B cell (primary cell): ENCODE results near the gene TMCO1. TPM values are rescaled to one million over a fixed set of nuclear protein-coding genes. Genes with fewer than 3 reads are reported as not detected.
"Not testable (repeated sequence)": the region's sequence is repeated elsewhere in the genome, so short reads cannot be mapped to it uniquely, and the experiment has no call there.

Experiments used
- ATAC-seq: fragments of 200-7000 bp; cut with Tn5 transposase; one replicate; pipeline ENCODE4 v1.10.0; 2021; ENCODE audit warnings: low read depth, mild to moderate bottlenecking, moderate number of reproducible peaks, moderate library complexity
- CTCF ChIA-PET: fragments of 350-600 bp; sonication (Branson Sonifier 250); formaldehyde crosslinking; loops from one replicate; lab custom pipeline; 2021; ENCODE audit warnings: antibody characterized with exemption, inconsistent platforms; lab: Charles Lee
- POLR2A ChIA-PET: fragments of 350-600 bp; sonication (Branson Sonifier 250); formaldehyde crosslinking; loops from one replicate; lab custom pipeline; 2021; ENCODE audit warnings: antibody characterized with exemption; lab: Charles Lee
- DNase-seq: peaks from one replicate; pipeline ENCODE4 v3.0.0; 2013
- H2AFZ ChIP-seq: 2 replicates; pipeline ENCODE4 v1.6.1; 2012; ENCODE audit warnings: mild to moderate bottlenecking, low read depth, low read length; ENCODE audit not compliant: insufficient read depth, poor library complexity, severe bottlenecking
- H3K27ac ChIP-seq, 2 donors: 1 replicate in 1 of 2; 2 replicates in 1 of 2; pipeline ENCODE4 v1.5.1; 2012 to 2013; ENCODE audit warnings: low read length in 2 of 2, mild to moderate bottlenecking in 2 of 2, moderate library complexity in 1 of 2
- H3K27me3 ChIP-seq, 4 experiments: fragments of 200-600 bp in 1 of 4; sonication (generic) in 1 of 4; replicated peaks in 1 of 4; 1 replicate in 2 of 4; 2 replicates in 2 of 4; pipeline versions ENCODE4 v1.6.1 to v1.7.0; 2013 to 2016; ENCODE audit warnings: low read length in 3 of 4, mild to moderate bottlenecking in 2 of 4, mixed read lengths in 1 of 4, moderate library complexity in 1 of 4; ENCODE audit not compliant: insufficient read depth in 4 of 4, control insufficient read depth in 3 of 4; ENCODE audit errors: control extremely low read depth in 1 of 4
- H3K36me3 ChIP-seq, 2 experiments: replicated peaks in 1 of 2; 1 replicate in 1 of 2; 2 replicates in 1 of 2; pipeline versions ENCODE4 v1.6.1 to v1.7.1; 2013; ENCODE audit warnings: low read length in 1 of 2; ENCODE audit not compliant: insufficient read depth in 2 of 2, control insufficient read depth in 1 of 2; ENCODE audit errors: control extremely low read depth in 1 of 2, extremely low read depth in 1 of 2
- H3K4me1 ChIP-seq, 2 donors: fragments of 200-600 bp in 1 of 2; sonication (generic) in 1 of 2; 1 replicate in 1 of 2; 2 replicates in 1 of 2; pipeline versions ENCODE4 v1.5.1 to v1.6.1; 2013 to 2017; ENCODE audit warnings: low read length in 2 of 2; ENCODE audit not compliant: control insufficient read depth in 2 of 2, insufficient read depth in 2 of 2
- H3K4me2 ChIP-seq: replicated peaks from 2 replicates; pipeline ENCODE3; 2012; ENCODE audit warnings: mild to moderate bottlenecking, low read depth, low read length; ENCODE audit not compliant: poor library complexity, severe bottlenecking
- H3K4me3 ChIP-seq, 5 experiments: fragments of 200-600 bp in 1 of 5; sonication (generic) in 1 of 5; 1 replicate in 3 of 5; 2 replicates in 2 of 5; pipeline versions ENCODE4 v1.5.1 to v1.7.0; 2011 to 2016; ENCODE audit warnings: low read length in 4 of 5, mild to moderate bottlenecking in 4 of 5, low read depth in 2 of 5, control low read depth in 1 of 5, moderate library complexity in 1 of 5; ENCODE audit not compliant: insufficient read depth in 1 of 5; ENCODE audit errors: control extremely low read depth in 1 of 5, extremely low read depth in 1 of 5
- H3K79me2 ChIP-seq: fragments of 200-600 bp; sonication (generic); one replicate; pipeline ENCODE4 v1.6.0; 2016; ENCODE audit warnings: low read length; ENCODE audit not compliant: control insufficient read depth, insufficient read depth
- H3K9ac ChIP-seq: fragments of 200-600 bp; sonication (generic); 2 replicates; pipeline ENCODE4 v1.6.1; 2017; ENCODE audit warnings: mild to moderate bottlenecking, low read length, moderate library complexity
- H3K9me3 ChIP-seq, 3 donors: one replicate each; pipeline versions ENCODE4 v1.6.1 to v1.7.1; 2013; ENCODE audit warnings: low read length in 2 of 3; ENCODE audit not compliant: control insufficient read depth in 2 of 3, insufficient read depth in 1 of 3; ENCODE audit errors: control extremely low read depth in 1 of 3
- H4K20me1 ChIP-seq: 2 replicates; pipeline ENCODE4 v1.6.0; 2012; ENCODE audit warnings: mild to moderate bottlenecking, low read length; ENCODE audit not compliant: insufficient read depth, control insufficient read depth, poor library complexity, severe bottlenecking
- H3K27ac Mint-ChIP-seq: one replicate; pipeline ENCODE4 v1.8.0; 2021; ENCODE audit warnings: mixed read lengths
- H3K27me3 Mint-ChIP-seq: one replicate; pipeline ENCODE4 v1.8.0; 2021; ENCODE audit warnings: mixed read lengths
- H3K4me1 Mint-ChIP-seq: one replicate; pipeline ENCODE4 v1.8.0; 2021; ENCODE audit warnings: mixed read lengths
- H3K4me3 Mint-ChIP-seq: one replicate; pipeline ENCODE4 v1.8.0; 2021; ENCODE audit warnings: mixed read lengths
- H3K9me3 Mint-ChIP-seq: one replicate; pipeline ENCODE4 v1.8.0; 2022; ENCODE audit warnings: mixed read lengths; ENCODE audit not compliant: insufficient read depth
- EZH2 ChIP-seq: IDR thresholded peaks from 2 replicates; pipeline ENCODE4 v1.6.1; 2012; ENCODE audit warnings: borderline replicate concordance, low read depth, mild to moderate bottlenecking, moderate library complexity, low read length; ENCODE audit not compliant: insufficient read depth, poor library complexity, severe bottlenecking
- WGBS: methylation state at CpG from one replicate; pipeline ENCODE4 v1.1.5; 2013; ENCODE audit warnings: missing lambda C conversion rate; ENCODE audit not compliant: insufficient coverage; 5-methylcytosine and 5-hydroxymethylcytosine counted together
- intact Hi-C: fragments of 100-400 bp; cut with micrococcal nuclease; formaldehyde crosslinking; loops from one replicate; pipeline ENCODE4 v1.10.0; 2022
- polyA plus RNA-seq: library from polyadenylated mRNA; depleted of rRNA; stranded (reverse); fragments of >200 nt; gene quantifications from 2 replicates; pipeline ENCODE4 v1.2.3, GENCODE V29; 2012
- total RNA-seq, 2 donors: library from RNA; stranded (reverse); fragments of 120-200 nt in 1 of 2; gene quantifications; 1 replicate in 1 of 2; 2 replicates in 1 of 2; pipeline versions ENCODE4 v1.2.3 to v1.2.4, GENCODE V29; 2013 to 2022
- TF ChIP-seq, protein P1 (sequence below): fragments of 200-600 bp; IDR thresholded peaks from one replicate; pipeline ENCODE4 v1.8.0; 2022; ENCODE audit warnings: antibody characterized with exemption, mild to moderate bottlenecking

Gene TMCO1
- total and polyA plus RNA-seq, 2 donors (not counting 1 experiment from before 2014, with no cell fraction given): 16.1 to 39.5 TPM

DNA sequence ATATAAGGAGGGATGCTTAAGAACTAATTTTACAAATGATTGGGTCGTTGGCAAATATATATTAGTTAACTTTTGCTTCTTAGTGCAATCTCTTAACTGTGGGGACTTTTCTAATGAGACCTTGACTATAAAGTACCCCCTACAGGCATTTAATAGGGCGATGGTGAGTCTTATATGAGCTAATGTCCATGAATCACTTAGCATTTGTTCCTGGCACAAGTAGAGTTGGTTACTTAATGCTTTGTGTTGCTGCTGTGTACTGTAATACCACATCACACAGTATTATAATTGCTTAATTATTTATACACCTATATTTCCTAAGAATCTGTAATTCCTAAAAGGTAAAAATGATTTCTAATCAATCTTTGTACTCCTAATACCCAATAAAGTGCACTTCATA is 25.3 kb upstream of the TMCO1 start:
- Histone ChIP-seq H3K36me3 (no peaks in the 10 kb centered on the region), H2AFZ (no peak overlapping the region), H3K9me3 (peaks cover 0 to 1% (median 0%) of the 10 kb centered on the region in 3 donors), H3K79me2 (no peaks in the 10 kb centered on the region), H3K27ac (no peak overlapping the region), H3K4me1 (no peaks in the 10 kb centered on the region), H3K9ac (no peak overlapping the region), H3K4me3 (no peak overlapping the region), H3K27me3 (peaks cover 0 to 4% (median 2%) of the 10 kb centered on the region in 4 experiments), H4K20me1 (no peaks in the 10 kb centered on the region), H3K4me2 (no peak overlapping the region)
- no peaks in the 10 kb centered on the region for H3K9me3 Mint-ChIP-seq
- CTCF ChIA-PET: no interaction called here
- no peak overlapping the region for H3K4me3 Mint-ChIP-seq
- POLR2A ChIA-PET: no interaction called here
- H3K27ac Mint-ChIP-seq: no peak overlapping the region
- TF ChIP-seq, protein P1, sequence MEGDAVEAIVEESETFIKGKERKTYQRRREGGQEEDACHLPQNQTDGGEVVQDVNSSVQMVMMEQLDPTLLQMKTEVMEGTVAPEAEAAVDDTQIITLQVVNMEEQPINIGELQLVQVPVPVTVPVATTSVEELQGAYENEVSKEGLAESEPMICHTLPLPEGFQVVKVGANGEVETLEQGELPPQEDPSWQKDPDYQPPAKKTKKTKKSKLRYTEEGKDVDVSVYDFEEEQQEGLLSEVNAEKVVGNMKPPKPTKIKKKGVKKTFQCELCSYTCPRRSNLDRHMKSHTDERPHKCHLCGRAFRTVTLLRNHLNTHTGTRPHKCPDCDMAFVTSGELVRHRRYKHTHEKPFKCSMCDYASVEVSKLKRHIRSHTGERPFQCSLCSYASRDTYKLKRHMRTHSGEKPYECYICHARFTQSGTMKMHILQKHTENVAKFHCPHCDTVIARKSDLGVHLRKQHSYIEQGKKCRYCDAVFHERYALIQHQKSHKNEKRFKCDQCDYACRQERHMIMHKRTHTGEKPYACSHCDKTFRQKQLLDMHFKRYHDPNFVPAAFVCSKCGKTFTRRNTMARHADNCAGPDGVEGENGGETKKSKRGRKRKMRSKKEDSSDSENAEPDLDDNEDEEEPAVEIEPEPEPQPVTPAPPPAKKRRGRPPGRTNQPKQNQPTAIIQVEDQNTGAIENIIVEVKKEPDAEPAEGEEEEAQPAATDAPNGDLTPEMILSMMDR: no peak
- WGBS: no CpG with 5 or more reads among the region's 2 CpGs
- no peaks in the 10 kb centered on the region for H3K4me1 Mint-ChIP-seq
- no peak for DNase-seq
- intact Hi-C loops: no loop called here
- no peak for ATAC-seq
- H3K27me3 Mint-ChIP-seq: peaks cover 18% of the 10 kb centered on the region

DNA sequence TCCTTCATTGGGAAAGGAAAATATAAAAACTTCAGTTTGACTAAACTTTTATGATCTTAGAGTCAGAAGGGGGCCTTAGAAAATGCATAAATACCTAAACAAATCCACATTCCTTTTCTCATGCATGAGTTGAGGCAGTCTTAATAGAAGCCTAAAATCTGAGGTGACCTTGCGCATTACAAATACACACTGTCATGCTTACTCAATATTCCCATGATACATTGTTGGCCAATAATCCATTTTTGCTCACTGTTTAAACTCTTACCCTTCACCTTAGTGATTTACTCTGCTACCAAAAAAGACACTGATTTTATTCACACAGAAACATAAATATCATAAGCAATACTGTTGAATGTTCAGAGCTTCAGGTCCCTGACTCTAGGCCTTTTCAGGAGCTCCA is 19.1 kb upstream of the TMCO1 start:
- no peak overlapping the region for H3K4me2 ChIP-seq
- no peak overlapping the region for H3K4me3 Mint-ChIP-seq

DNA sequence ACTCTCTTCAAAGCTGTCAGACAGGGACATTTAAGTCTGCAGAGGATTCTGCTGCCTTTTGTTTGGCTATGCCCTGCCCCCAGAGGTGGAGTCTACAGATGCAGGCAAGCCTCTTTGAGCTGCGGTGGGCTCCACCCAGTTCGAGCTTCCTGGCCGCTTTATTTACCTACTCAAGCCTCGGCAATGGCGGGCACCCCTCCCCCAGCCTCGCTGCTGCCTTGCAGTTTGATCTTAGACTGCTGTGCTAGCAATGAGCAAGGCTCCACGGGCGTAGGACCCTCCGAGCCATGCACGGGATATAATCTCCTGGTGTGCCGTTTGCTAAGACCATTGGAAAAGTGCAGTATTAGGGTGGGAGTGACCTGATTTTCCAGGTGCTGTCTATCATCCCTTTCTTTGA is 14.9 kb upstream of the TMCO1 start:
- 87% methylated on average over 9 of the region's 11 CpGs for WGBS
- DNase-seq, intact Hi-C loops, H3K4me2 ChIP-seq, H3K9me3 Mint-ChIP-seq, H3K4me1 ChIP-seq, POLR2A ChIA-PET, H4K20me1 ChIP-seq, H3K4me3 Mint-ChIP-seq, H3K79me2 ChIP-seq, H3K27ac Mint-ChIP-seq, H2AFZ ChIP-seq, ATAC-seq, H3K27me3 ChIP-seq, CTCF ChIA-PET, H3K9ac ChIP-seq, H3K4me1 Mint-ChIP-seq, H3K36me3 ChIP-seq, H3K27ac ChIP-seq, H3K27me3 Mint-ChIP-seq, H3K4me3 ChIP-seq: not testable (repeated sequence)
- H3K9me3 ChIP-seq: peaks cover 0 to 18% (median 0%) of the 10 kb centered on the region in 3 donors

More for the DNA sequence above, 19.1 kb upstream of the TMCO1 start:
- ATAC-seq (no peak), DNase-seq (no peak)
- Histone ChIP-seq H3K4me3 (no peak overlapping the region), H4K20me1 (no peaks in the 10 kb centered on the region), H2AFZ (no peak overlapping the region), H3K9ac (no peak overlapping the region), H3K36me3 (no peaks in the 10 kb centered on the region), H3K27ac (no peak overlapping the region), H3K27me3 (peaks cover 0 to 4% (median 0%) of the 10 kb centered on the region in 4 experiments), H3K4me1 (no peaks in the 10 kb centered on the region), H3K79me2 (no peaks in the 10 kb centered on the region), H3K9me3 (peaks cover 0 to 18% (median 0%) of the 10 kb centered on the region in 3 donors)
- no peaks in the 10 kb centered on the region for H3K4me1 Mint-ChIP-seq
- 100% methylated on average over 1 of the region's 1 CpG for WGBS
- H3K9me3 Mint-ChIP-seq: no peaks in the 10 kb centered on the region
- no peak overlapping the region for H3K27ac Mint-ChIP-seq
- H3K27me3 Mint-ChIP-seq: peaks cover 7% of the 10 kb centered on the region
- TF ChIP-seq, protein P1: no peak
- TF ChIP-seq EZH2: no peak
- ChIA-PET CTCF (no interaction called here), POLR2A (no interaction called here)
- intact Hi-C loops: no loop called here
